GM13977 (cell line): Measurements from ENCODE around the gene TMEM63C.

ENCODE experiments used
- DNase-seq: peaks from one replicate; pipeline ENCODE4 v3.0.0; 2012; ENCODE audit warnings: low spot score
- in situ Hi-C: fragments of 300-500 bp; cut with MboI; formaldehyde crosslinking; loops from one replicate; pipeline ENCODE4 v1.12.0; 2022; ENCODE audit warnings: low sequenced_read_pairs, low pct_unique_long_range_greater_than_20kb, mixed read lengths, inconsistent platforms; ENCODE audit not compliant: unreplicated experiment
- TF ChIP-seq, protein P1 (sequence below): IDR thresholded peaks from 2 replicates; pipeline ENCODE4 v1.5.1; 2012; ENCODE audit warnings: mild to moderate bottlenecking, control low read depth; ENCODE audit not compliant: insufficient read depth; ENCODE audit errors: extremely low read depth, missing control alignments

Gene TMEM63C

DNA sequence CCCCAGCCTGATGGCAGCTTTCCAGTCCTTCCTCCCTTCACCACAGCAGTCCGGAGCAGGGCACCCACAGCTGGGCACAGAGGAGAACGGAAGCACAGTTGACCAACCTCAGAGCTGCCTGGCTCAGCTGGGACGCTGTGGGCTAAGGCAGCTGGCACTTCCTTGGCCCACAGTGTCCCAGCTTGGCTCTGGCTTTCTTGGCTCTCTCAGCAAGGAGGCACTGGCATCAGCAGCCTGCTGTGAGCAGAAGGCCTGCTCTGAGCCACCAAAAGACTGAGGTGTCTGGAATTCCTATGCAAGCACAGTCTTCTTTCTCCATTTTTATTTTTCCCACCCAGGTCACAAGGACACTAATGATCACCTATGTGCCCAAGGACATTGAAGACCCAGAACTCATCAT, 56.8 kb downstream of the TMEM63C start:
- no peak for DNase-seq
- TF ChIP-seq, protein P1, sequence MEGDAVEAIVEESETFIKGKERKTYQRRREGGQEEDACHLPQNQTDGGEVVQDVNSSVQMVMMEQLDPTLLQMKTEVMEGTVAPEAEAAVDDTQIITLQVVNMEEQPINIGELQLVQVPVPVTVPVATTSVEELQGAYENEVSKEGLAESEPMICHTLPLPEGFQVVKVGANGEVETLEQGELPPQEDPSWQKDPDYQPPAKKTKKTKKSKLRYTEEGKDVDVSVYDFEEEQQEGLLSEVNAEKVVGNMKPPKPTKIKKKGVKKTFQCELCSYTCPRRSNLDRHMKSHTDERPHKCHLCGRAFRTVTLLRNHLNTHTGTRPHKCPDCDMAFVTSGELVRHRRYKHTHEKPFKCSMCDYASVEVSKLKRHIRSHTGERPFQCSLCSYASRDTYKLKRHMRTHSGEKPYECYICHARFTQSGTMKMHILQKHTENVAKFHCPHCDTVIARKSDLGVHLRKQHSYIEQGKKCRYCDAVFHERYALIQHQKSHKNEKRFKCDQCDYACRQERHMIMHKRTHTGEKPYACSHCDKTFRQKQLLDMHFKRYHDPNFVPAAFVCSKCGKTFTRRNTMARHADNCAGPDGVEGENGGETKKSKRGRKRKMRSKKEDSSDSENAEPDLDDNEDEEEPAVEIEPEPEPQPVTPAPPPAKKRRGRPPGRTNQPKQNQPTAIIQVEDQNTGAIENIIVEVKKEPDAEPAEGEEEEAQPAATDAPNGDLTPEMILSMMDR, result no peak
- in situ Hi-C loops, result no loop called here

DNA sequence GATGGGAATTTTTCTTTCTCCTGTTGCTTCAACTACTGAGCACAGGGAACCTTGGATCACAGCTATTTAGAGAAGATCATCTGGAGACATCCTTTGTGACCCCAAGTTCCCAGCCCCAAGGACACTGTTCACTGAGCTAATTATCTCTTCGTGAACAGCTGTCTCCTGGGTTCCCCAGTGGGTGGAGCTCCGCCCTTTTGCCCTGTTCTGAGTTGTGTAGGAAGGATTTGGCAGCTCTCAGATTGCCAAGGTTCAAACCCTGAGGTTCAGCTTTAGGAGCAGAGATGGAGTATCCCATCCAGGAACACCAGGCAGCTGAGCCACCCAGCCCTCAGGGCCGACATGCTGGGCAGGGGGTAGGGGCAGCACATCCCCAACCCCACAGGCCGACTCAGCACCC, 57.4 kb downstream of the TMEM63C start:
- no peak for DNase-seq
- TF ChIP-seq, protein P1, result no peak
- in situ Hi-C loops, result no loop called here

DNA sequence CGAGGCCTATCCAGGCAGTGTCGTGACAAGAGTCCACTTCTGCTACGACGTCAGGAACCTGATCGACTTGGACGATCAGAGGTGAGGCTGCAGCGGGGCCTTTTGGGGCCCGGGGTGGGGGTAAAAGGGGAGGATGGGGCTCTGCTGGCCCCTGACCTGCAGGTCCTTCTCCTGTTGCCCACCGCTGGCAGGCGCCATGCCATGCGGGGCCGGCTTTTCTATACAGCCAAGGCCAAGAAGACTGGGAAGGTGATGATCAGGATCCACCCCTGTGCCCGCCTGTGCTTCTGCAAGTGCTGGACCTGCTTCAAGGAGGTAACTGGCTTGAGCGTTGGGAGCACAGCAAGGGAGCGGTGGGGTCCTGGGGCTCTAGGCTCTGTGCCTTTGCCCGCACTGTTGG, 57.8 kb downstream of the TMEM63C start:
- DNase-seq, result no peak
- TF ChIP-seq, protein P1, result no peak
- in situ Hi-C loops, result no loop called here

DNA sequence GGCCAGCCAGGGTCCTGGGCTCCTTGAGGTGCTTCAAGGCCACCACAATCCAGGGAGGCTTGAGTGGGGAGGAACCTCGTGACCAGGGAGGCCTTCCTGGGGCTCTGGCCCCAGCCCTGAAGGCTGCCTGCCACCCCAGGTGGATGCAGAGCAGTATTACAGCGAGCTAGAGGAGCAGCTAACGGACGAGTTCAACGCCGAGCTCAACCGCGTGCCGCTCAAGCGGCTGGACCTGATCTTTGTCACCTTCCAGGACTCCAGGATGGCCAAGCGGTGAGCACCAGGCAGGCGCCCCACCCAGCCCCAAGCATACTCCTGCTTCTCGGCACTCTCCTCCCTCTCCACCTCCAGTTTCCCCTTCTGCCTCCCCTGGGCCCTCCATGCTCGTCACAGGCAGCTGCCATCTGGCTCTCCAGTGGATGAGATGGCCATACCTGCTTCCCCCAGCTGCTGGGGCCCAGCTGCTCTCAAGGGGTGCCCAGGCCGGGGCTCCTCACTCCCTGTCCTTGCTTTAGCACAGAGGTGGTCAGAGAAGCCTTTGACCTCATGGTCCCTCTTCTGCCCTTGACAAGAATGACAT, 58.8 kb downstream of the TMEM63C start:
- in situ Hi-C loops, result no loop called here
- TF ChIP-seq, protein P1, result no peak
- no peak for DNase-seq

DNA sequence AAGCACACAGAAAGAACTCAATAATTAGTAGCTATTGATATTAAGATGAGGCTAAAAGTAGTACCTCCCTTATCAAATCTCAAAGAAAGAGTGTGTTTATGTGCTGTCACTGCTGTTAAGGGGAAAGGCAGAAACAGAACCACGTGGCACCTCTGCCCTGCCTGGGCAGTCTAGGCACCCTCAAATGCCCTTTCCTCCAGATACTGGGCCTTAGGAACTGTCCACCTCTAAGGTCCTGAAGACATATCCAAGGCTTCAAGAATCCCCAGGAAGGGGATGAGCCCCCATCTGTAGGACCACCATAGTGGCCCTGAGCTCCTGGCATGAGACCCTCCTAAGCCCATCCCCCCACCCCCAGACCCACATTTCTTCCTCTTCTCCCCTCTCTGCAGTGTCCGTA, 60.4 kb downstream of the TMEM63C start:
- TF ChIP-seq, protein P1, result no peak
- in situ Hi-C loops, result no loop called here
- no peak for DNase-seq

DNA sequence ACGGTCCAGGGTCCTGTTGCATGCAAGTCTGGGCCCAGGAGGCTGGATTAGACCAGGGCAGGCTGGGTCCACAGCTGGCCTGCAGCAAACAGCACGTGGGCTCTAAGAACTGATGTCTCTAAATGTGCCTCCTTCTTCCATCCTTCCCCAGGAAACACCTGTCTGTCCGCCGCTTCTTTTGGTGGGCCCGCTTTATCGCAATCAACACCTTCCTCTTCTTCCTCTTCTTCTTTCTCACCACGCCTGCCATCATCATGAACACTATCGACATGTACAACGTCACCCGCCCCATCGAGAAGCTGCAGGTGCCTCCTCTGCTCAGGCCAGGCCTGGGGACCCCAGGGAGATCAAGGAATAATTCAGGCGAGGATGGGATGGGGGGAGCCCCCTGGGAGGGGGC, 61.2 kb downstream of the TMEM63C start:
- in situ Hi-C loops, result no loop called here
- TF ChIP-seq, protein P1, result no peak
- DNase-seq, result no peak

DNA sequence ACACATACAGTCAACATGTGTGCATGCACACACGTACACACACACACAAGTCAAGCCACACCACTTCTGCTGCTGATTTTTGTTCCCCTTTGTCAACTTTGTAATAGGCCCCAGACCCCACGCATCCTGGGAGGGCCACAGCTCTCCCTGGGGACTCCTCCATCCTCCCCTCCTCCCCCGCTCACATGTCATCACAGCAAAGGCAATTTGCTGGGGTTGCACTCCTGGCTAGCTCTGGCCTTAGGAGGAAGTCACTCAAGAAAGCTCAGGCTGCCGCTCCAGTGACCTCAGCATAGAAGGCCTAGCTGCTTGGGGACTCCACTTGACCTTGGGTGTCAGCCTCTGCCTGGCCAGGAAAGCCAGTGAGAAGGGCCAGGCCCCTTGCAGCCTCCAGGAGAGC, 62.3 kb downstream of the TMEM63C start:
- in situ Hi-C loops, result no loop called here
- TF ChIP-seq, protein P1, result no peak
- DNase-seq, result no peak
